Kidney epithelial cell (primary cell): Measurements from ENCODE around the gene FAM13A. TPM values are rescaled to one million over a fixed set of nuclear protein-coding genes. Genes with fewer than 3 reads are reported as not detected.

Experiments used
- DNase-seq: peaks from one replicate; pipeline ENCODE4 v3.0.0-alpha.2; 2010; ENCODE audit warnings: low read depth
- H3K27me3 ChIP-seq: 2 replicates; pipeline ENCODE4 v1.6.0; 2011; ENCODE audit warnings: low read length; ENCODE audit not compliant: control insufficient read depth, insufficient read depth
- H3K36me3 ChIP-seq: 2 replicates; pipeline ENCODE4 v1.5.1; 2011; ENCODE audit warnings: low read length; ENCODE audit not compliant: control insufficient read depth, insufficient read depth
- H3K4me3 ChIP-seq: 2 replicates; pipeline ENCODE4 v1.5.1; 2011; ENCODE audit warnings: low read depth, mild to moderate bottlenecking, control low read depth, low read length
- total RNA-seq: library from RNA; depleted of rRNA; stranded (reverse); fragments of >200 nt; gene quantifications from 2 replicates; pipeline ENCODE4 v1.2.3, GENCODE V29; 2015
- TF ChIP-seq, protein P1 (sequence below): IDR thresholded peaks from 2 replicates; pipeline ENCODE4 v1.5.1; 2011; ENCODE audit warnings: mild to moderate bottlenecking, moderate library complexity, low read length, control low read depth, inconsistent platforms; ENCODE audit not compliant: insufficient read depth, poor library complexity, severe bottlenecking

FAM13A gene
- total RNA-seq, 1 donor from 2014 or later: 3.4 TPM

DNA sequence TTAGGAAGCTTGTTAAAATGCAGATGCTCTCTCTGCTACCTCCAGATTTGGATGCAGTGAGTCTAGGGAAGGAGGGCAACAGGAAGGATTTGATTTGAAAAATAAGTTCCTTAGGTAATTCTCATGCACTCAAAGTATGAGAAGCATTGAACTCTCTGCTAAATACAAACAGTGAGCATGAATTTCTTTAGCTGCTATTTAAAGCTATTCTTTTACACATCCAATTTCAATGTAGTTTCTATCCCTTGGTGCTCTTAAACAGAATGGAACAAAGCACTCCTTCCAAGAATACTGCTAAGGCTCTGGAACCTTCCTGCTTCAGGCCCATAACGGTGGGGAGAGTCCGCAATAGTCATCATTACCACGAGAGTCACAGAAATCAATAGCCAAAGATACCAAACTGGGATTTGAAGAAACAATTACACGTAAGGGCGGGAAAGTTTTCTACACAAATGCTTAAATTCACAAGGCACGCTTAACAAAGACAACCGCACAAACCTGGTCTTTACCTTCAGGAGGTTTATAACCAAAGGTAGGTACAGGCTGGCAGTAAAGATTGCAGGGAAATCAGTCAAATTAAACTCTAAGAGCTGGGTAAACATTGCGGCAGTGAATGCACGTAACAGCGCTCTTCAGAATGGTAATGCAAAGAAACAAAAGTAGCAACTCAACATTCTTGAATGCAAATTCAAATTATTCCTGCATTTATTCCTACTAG is 236.1 kb downstream of the FAM13A start:
- Histone ChIP-seq H3K27me3 (no peaks in the 10 kb centered on the region), H3K36me3 (no peaks in the 10 kb centered on the region), H3K4me3 (no peak overlapping the region)
- DNase-seq: no peak
- TF ChIP-seq, protein P1, sequence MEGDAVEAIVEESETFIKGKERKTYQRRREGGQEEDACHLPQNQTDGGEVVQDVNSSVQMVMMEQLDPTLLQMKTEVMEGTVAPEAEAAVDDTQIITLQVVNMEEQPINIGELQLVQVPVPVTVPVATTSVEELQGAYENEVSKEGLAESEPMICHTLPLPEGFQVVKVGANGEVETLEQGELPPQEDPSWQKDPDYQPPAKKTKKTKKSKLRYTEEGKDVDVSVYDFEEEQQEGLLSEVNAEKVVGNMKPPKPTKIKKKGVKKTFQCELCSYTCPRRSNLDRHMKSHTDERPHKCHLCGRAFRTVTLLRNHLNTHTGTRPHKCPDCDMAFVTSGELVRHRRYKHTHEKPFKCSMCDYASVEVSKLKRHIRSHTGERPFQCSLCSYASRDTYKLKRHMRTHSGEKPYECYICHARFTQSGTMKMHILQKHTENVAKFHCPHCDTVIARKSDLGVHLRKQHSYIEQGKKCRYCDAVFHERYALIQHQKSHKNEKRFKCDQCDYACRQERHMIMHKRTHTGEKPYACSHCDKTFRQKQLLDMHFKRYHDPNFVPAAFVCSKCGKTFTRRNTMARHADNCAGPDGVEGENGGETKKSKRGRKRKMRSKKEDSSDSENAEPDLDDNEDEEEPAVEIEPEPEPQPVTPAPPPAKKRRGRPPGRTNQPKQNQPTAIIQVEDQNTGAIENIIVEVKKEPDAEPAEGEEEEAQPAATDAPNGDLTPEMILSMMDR: no peak

DNA sequence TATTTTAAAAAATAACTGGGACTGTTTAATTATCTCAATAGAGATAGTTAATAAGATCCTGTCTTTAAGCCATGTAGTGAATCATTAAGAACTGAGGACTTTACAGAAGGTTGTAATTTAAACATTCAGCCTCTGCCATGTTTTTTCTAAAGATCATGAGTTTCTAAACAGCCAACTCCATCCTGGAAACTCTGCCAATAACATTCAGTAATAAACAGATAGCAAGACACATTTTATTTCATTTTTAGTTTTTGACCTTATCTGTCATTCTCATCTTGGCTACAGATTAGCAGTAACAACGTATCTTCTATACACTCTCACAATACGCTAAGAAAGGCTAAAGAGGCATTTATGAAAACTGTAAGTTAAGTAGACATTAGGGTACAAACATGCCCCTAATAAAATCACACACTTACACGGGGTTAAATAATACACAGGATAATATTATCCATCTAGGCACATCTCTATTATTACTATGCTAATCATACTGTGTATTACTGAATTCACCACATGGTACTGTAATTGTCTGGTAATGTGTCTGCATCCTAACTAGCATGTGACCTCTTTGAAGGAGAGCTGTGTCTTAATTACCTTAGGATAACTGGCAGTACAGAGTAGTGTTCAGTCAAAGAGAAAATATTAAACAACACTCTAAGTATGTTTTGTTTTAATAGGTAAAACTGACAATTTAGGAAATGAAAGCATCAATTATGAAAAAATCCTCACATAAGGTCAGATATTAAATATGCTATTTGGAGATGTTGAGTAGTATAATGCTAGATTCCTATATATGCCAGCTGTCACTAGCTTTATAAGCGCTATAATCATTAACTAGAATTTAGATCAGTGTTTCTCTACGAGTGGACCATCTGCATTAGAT is 236.9 kb downstream of the FAM13A start:
- TF ChIP-seq, protein P1: no peak
- no peak for DNase-seq
- no peaks in the 10 kb centered on the region for H3K27me3 ChIP-seq
- H3K4me3 ChIP-seq: no peak overlapping the region
- no peaks in the 10 kb centered on the region for H3K36me3 ChIP-seq

DNA sequence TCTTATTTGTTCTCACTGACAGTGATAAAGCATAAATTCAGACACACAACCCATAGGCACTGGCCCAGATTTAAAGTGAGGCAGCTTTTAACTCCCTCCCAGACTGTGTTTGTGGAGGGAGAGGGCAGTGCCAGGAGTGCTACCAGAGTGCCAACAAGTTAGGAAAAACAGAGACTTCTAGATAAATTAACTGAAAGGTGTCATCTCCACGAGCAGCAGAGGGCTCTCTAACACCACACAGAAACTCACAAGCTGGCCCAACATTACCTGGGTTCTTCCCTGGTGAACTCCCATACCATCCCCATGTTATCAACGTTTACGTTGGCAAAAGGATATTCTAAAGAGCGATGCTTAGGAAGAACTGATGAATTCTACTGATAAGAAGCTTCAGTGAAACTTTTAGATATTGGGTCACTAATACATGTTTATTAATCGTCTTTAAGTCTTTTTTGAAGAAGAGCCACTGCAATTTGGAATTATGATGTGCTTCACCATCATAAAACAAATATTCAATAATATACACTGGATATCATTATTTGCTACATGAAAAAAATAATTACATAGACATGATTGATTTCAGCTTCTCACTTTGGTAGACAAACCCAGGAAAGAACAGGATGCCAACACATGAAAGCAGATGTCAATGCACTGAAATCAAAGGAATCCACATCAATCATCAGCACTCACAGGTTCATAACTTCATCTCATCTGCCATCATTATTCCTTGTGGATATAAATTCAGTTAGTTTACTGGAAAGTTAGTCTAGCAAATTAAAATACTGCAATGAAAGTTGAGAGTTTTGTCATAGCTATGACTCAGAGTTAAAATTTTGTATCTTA is 238.1 kb downstream of the FAM13A start:
- peak; percentile 2 for DNase-seq
- no peak overlapping the region for H3K4me3 ChIP-seq
- no peaks in the 10 kb centered on the region for H3K36me3 ChIP-seq
- H3K27me3 ChIP-seq: no peaks in the 10 kb centered on the region
- TF ChIP-seq, protein P1: peak; percentile 56

DNA sequence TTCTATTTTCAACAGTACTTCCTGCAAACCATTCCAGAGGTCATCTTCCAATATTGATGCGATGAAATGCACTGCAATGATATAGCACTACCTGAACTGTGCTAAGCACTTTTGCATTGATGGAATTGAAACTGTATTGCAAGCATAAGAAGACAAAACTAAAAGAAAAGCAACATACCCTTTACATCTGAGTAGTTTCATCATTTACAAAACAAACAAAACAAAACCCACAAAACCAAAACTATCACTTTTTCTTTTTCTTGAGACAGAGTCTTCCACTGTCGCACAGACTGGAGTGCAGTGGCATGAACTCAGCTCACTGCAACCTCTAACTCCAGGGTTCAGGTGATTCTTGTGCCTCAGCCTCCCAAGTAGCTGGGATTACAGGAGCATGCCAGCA is 239.2 kb downstream of the FAM13A start:
- H3K36me3 ChIP-seq: no peaks in the 10 kb centered on the region

DNA sequence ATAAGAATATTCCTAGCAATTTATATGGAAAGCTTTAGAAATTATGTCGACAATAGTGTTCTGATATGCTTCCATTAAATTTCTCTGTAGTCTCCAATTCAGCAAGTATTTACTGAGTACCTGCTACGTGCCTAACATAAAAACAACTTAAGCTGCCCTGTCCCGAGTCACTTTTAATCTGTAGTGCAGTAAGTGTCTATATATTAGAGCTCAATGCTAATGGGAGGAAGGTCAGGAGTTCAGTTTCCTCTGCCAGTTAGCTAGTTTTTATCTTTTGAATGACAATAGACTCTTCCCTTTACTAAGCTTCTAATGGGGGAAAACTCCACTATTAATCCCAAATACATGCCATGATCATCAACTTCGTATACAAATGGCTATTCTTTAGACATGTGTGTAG is 240.6 kb downstream of the FAM13A start:
- Histone ChIP-seq H3K4me3 (no peak overlapping the region), H3K27me3 (no peaks in the 10 kb centered on the region), H3K36me3 (no peaks in the 10 kb centered on the region)
- no peak for DNase-seq
- TF ChIP-seq, protein P1: no peak

More for the DNA sequence above, 239.2 kb downstream of the FAM13A start:
- Histone ChIP-seq H3K27me3 (no peaks in the 10 kb centered on the region), H3K4me3 (no peak overlapping the region)
- DNase-seq: no peak
- TF ChIP-seq, protein P1: no peak
